Iris pigment epithelial cell (primary cell): ENCODE data around the gene C2CD4A.
"Not testable (repeated sequence)": the region's sequence is repeated elsewhere in the genome, so short reads cannot be mapped to it uniquely, and the experiment has no call there.

ENCODE experiments used
- DNase-seq: peaks from one replicate; pipeline ENCODE4 v3.0.0-alpha.2; 2011; ENCODE audit warnings: low read depth

Gene C2CD4A

GRCh38 chr15:62066663-62067447 lies at the start of gene C2CD4A:
C2CD4A (plus strand) TSS chr15:62066977; CDS start chr15:62067614, 637 bp downstream.
- peak; percentile 66 for DNase-seq

DNA sequence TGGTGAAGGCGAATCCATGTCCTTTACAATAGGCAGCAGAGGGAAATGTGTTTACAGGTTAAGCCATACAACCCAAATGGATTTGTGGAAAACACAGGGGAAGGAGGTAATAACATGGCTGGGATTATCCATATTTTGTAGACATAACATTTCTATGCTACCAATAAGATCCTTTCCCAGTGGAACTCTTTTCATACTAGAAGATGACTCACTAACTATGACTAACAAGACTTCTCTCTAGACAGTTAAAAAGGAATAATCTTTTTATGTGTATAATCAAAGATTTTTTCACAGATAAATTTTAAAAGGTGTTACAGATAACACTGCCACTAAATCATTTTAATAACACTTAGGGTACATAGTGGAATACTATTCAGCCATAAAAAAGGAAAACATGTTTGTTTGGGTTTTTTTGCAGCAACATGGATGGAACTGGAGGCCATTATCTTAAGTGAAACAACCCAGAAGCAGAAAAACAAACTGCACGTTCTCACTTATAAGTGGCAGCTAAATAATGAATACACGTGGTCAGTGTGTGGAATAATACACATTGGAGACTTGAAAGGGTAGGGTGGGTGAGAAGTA lies 46.1 kb upstream of the C2CD4A start:
- DNase-seq = peak; percentile 50

- peak; percentile 5 for DNase-seq
These were observed 44.7 kb upstream of the C2CD4A start for GRCh38 chr15:62021991-62022600.

DNA sequence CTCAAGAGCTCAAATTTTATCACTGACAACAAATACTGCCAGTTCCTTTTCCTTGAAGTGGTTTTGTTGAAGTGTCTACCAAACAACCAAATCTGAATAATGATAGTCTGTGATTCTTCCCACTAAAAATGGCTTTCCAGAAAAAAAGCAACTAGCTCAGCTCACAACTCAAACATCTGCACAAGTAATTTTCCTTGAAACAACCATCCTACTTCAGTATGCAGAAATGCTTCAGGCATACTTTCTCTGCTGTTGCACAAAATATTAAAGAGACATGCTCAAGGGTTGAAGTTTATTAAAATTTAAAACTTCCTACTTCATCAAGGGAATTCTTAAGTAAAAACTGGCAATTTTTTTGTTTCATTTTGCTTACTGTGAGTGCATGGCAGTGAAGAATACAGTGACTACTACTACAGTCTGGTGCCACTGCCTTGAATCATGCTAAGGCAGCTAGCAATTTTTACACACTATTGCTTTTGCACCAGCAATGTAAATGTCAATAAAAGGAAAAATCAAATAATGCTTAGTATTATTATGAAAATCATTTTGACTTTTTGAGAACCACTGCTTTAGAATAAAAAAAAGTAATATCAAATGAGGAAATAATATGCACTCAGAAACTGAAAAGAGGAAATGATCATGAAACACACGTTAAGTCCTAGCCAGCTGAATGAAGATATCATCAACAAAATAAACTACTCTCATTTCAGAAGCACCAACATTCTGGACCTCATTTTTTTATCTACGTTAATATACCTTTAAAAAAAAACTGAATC lies 40.1 kb upstream of the C2CD4A start:
- no peak for DNase-seq

GRCh38 chr15:62027263-62027565 lies 39.6 kb upstream of the C2CD4A start:
- DNase-seq = no peak

- DNase-seq = no peak
These were observed 38.9 kb upstream of the C2CD4A start for GRCh38 chr15:62027916-62028315.

- peak; percentile 78 for DNase-seq
These were observed 31.4 kb upstream of the C2CD4A start for GRCh38 chr15:62035256-62035924.

DNA sequence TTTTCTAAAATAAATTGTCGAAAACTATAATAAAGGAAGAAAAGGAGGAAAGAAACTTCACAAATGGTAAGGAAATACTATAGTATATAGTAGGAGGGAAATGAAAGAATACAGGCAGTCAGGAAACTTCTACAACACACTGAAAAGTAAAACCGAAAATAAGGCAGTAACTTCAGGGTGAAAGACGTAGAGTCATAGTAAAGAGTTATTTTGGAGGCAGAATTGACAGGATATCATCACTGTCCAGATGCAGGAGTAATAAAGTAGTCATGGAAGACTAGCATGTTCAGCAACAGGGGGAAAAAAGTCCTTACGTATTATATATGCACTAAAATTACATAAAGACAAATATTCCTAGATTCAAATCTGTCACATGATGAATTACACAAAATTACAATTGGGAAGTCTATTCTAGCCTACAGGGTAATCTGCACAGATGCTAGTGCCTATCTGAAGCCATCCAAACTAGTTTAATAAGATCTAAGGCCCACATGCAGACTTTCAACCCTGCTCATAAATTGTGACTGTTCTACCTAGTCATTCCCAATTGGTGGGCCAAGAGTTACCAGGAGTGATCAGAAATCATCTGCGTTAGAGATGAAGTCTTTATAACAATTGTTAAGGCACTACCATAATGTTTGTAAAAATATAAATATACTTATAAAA lies 20.6 kb upstream of the C2CD4A start:
- DNase-seq = no peak

GRCh38 chr15:62047282-62047827 lies 19.4 kb upstream of the C2CD4A start:
- no peak for DNase-seq

- DNase-seq = not testable (repeated sequence)
These were observed 18.5 kb upstream of the C2CD4A start for GRCh38 chr15:62048254-62048653.

DNA sequence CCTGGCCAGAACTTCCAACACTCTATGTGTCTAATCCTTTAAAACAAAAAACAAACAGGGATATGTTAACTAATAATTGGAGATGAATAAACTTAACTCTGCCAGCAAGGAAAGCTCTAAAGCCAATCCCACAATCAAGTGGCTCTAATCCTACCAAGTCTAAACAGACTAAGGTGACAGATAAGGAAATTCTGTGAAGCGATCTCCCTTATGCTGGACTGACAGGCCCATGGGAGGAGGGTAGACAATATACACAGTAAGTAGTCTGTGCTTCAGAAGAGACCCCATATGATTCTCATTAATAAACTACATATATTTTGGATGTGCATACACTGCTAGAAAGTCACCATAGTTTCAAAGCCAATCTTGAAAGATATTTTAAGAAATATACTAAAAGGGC lies 16.7 kb upstream of the C2CD4A start:
- DNase-seq = no peak

GRCh38 chr15:62051166-62051565 lies 15.6 kb upstream of the C2CD4A start:
- DNase-seq = no peak

- DNase-seq = no peak
These were observed 14.1 kb upstream of the C2CD4A start for GRCh38 chr15:62052713-62053112.

GRCh38 chr15:62053439-62054085 lies 13.2 kb upstream of the C2CD4A start:
- no peak for DNase-seq

- no peak for DNase-seq
These were observed 11.8 kb upstream of the C2CD4A start for GRCh38 chr15:62054979-62055378.

- DNase-seq = no peak
These were observed 9.3 kb upstream of the C2CD4A start for GRCh38 chr15:62057341-62057980.

GRCh38 chr15:62058327-62059028 lies 8.3 kb upstream of the C2CD4A start:
- DNase-seq = no peak

GRCh38 chr15:62059108-62059815 lies 7.5 kb upstream of the C2CD4A start:
- DNase-seq = no peak

GRCh38 chr15:62059816-62060112 lies 7.0 kb upstream of the C2CD4A start:
- peak; percentile 67 for DNase-seq
